B cell (primary cell): ENCODE data around the gene F2RL3. TPM values are rescaled to one million over a fixed set of nuclear protein-coding genes. Genes with fewer than 3 reads are reported as not detected.

ENCODE experiments used
- ATAC-seq: fragments of 200-7000 bp; cut with Tn5 transposase; one replicate; pipeline ENCODE4 v1.10.0; 2021; ENCODE audit warnings: low read depth, mild to moderate bottlenecking, moderate number of reproducible peaks, moderate library complexity
- CTCF ChIA-PET: fragments of 350-600 bp; sonication (Branson Sonifier 250); formaldehyde crosslinking; loops from one replicate; lab custom pipeline; 2021; ENCODE audit warnings: antibody characterized with exemption, inconsistent platforms; lab: Charles Lee
- POLR2A ChIA-PET: fragments of 350-600 bp; sonication (Branson Sonifier 250); formaldehyde crosslinking; loops from one replicate; lab custom pipeline; 2021; ENCODE audit warnings: antibody characterized with exemption; lab: Charles Lee
- DNase-seq: peaks from one replicate; pipeline ENCODE4 v3.0.0; 2013
- H2AFZ ChIP-seq: 2 replicates; pipeline ENCODE4 v1.6.1; 2012; ENCODE audit warnings: mild to moderate bottlenecking, low read depth, low read length; ENCODE audit not compliant: insufficient read depth, poor library complexity, severe bottlenecking
- H3K27ac ChIP-seq, 2 donors: 1 replicate in 1 of 2; 2 replicates in 1 of 2; pipeline ENCODE4 v1.5.1; 2012 to 2013; ENCODE audit warnings: low read length in 2 of 2, mild to moderate bottlenecking in 2 of 2, moderate library complexity in 1 of 2
- H3K27me3 ChIP-seq, 4 experiments: fragments of 200-600 bp in 1 of 4; sonication (generic) in 1 of 4; replicated peaks in 1 of 4; 1 replicate in 2 of 4; 2 replicates in 2 of 4; pipeline versions ENCODE4 v1.6.1 to v1.7.0; 2013 to 2016; ENCODE audit warnings: low read length in 3 of 4, mild to moderate bottlenecking in 2 of 4, mixed read lengths in 1 of 4, moderate library complexity in 1 of 4; ENCODE audit not compliant: insufficient read depth in 4 of 4, control insufficient read depth in 3 of 4; ENCODE audit errors: control extremely low read depth in 1 of 4
- H3K36me3 ChIP-seq, 2 experiments: replicated peaks in 1 of 2; 1 replicate in 1 of 2; 2 replicates in 1 of 2; pipeline versions ENCODE4 v1.6.1 to v1.7.1; 2013; ENCODE audit warnings: low read length in 1 of 2; ENCODE audit not compliant: insufficient read depth in 2 of 2, control insufficient read depth in 1 of 2; ENCODE audit errors: control extremely low read depth in 1 of 2, extremely low read depth in 1 of 2
- H3K4me1 ChIP-seq, 2 donors: fragments of 200-600 bp in 1 of 2; sonication (generic) in 1 of 2; 1 replicate in 1 of 2; 2 replicates in 1 of 2; pipeline versions ENCODE4 v1.5.1 to v1.6.1; 2013 to 2017; ENCODE audit warnings: low read length in 2 of 2; ENCODE audit not compliant: control insufficient read depth in 2 of 2, insufficient read depth in 2 of 2
- H3K4me2 ChIP-seq: replicated peaks from 2 replicates; pipeline ENCODE3; 2012; ENCODE audit warnings: mild to moderate bottlenecking, low read depth, low read length; ENCODE audit not compliant: poor library complexity, severe bottlenecking
- H3K4me3 ChIP-seq, 5 experiments: fragments of 200-600 bp in 1 of 5; sonication (generic) in 1 of 5; 1 replicate in 3 of 5; 2 replicates in 2 of 5; pipeline versions ENCODE4 v1.5.1 to v1.7.0; 2011 to 2016; ENCODE audit warnings: low read length in 4 of 5, mild to moderate bottlenecking in 4 of 5, low read depth in 2 of 5, control low read depth in 1 of 5, moderate library complexity in 1 of 5; ENCODE audit not compliant: insufficient read depth in 1 of 5; ENCODE audit errors: control extremely low read depth in 1 of 5, extremely low read depth in 1 of 5
- H3K79me2 ChIP-seq: fragments of 200-600 bp; sonication (generic); one replicate; pipeline ENCODE4 v1.6.0; 2016; ENCODE audit warnings: low read length; ENCODE audit not compliant: control insufficient read depth, insufficient read depth
- H3K9ac ChIP-seq: fragments of 200-600 bp; sonication (generic); 2 replicates; pipeline ENCODE4 v1.6.1; 2017; ENCODE audit warnings: mild to moderate bottlenecking, low read length, moderate library complexity
- H3K9me3 ChIP-seq, 3 donors: one replicate each; pipeline versions ENCODE4 v1.6.1 to v1.7.1; 2013; ENCODE audit warnings: low read length in 2 of 3; ENCODE audit not compliant: control insufficient read depth in 2 of 3, insufficient read depth in 1 of 3; ENCODE audit errors: control extremely low read depth in 1 of 3
- H4K20me1 ChIP-seq: 2 replicates; pipeline ENCODE4 v1.6.0; 2012; ENCODE audit warnings: mild to moderate bottlenecking, low read length; ENCODE audit not compliant: insufficient read depth, control insufficient read depth, poor library complexity, severe bottlenecking
- H3K27ac Mint-ChIP-seq: one replicate; pipeline ENCODE4 v1.8.0; 2021; ENCODE audit warnings: mixed read lengths
- H3K27me3 Mint-ChIP-seq: one replicate; pipeline ENCODE4 v1.8.0; 2021; ENCODE audit warnings: mixed read lengths
- H3K4me1 Mint-ChIP-seq: one replicate; pipeline ENCODE4 v1.8.0; 2021; ENCODE audit warnings: mixed read lengths
- H3K4me3 Mint-ChIP-seq: one replicate; pipeline ENCODE4 v1.8.0; 2021; ENCODE audit warnings: mixed read lengths
- H3K9me3 Mint-ChIP-seq: one replicate; pipeline ENCODE4 v1.8.0; 2022; ENCODE audit warnings: mixed read lengths; ENCODE audit not compliant: insufficient read depth
- EZH2 ChIP-seq: IDR thresholded peaks from 2 replicates; pipeline ENCODE4 v1.6.1; 2012; ENCODE audit warnings: borderline replicate concordance, low read depth, mild to moderate bottlenecking, moderate library complexity, low read length; ENCODE audit not compliant: insufficient read depth, poor library complexity, severe bottlenecking
- WGBS: methylation state at CpG from one replicate; pipeline ENCODE4 v1.1.5; 2013; ENCODE audit warnings: missing lambda C conversion rate; ENCODE audit not compliant: insufficient coverage; 5-methylcytosine and 5-hydroxymethylcytosine counted together
- intact Hi-C: fragments of 100-400 bp; cut with micrococcal nuclease; formaldehyde crosslinking; loops from one replicate; pipeline ENCODE4 v1.10.0; 2022
- polyA plus RNA-seq: library from polyadenylated mRNA; depleted of rRNA; stranded (reverse); fragments of >200 nt; gene quantifications from 2 replicates; pipeline ENCODE4 v1.2.3, GENCODE V29; 2012
- total RNA-seq, 2 donors: library from RNA; stranded (reverse); fragments of 120-200 nt in 1 of 2; gene quantifications; 1 replicate in 1 of 2; 2 replicates in 1 of 2; pipeline versions ENCODE4 v1.2.3 to v1.2.4, GENCODE V29; 2013 to 2022
- TF ChIP-seq, protein P1 (sequence below): fragments of 200-600 bp; IDR thresholded peaks from one replicate; pipeline ENCODE4 v1.8.0; 2022; ENCODE audit warnings: antibody characterized with exemption, mild to moderate bottlenecking

Gene F2RL3
- total and polyA plus RNA-seq, 2 donors (not counting 1 experiment from before 2014, with no cell fraction given) = 0.01 to 1.1 TPM

DNA sequence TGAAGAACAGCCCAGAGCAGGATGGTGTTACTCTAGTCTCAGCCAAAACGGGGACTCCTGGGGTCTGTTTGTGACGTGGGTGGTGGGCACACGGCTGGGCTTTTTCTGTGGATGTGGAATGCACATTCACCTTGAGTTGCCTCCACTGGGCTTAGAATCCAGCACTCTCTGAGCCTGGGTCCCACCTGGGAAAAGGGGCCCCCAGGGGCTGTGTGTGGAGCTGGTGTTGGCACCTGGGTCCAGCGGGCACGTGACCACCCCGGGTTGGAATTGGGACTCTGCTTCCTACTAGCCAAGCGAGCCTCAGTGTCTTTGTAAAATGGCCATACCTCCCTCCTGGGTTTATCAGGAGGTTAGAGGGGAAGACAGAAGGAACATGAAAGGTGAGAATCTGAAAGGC is 29.2 kb upstream of the F2RL3 start:
- TF ChIP-seq, protein P1, sequence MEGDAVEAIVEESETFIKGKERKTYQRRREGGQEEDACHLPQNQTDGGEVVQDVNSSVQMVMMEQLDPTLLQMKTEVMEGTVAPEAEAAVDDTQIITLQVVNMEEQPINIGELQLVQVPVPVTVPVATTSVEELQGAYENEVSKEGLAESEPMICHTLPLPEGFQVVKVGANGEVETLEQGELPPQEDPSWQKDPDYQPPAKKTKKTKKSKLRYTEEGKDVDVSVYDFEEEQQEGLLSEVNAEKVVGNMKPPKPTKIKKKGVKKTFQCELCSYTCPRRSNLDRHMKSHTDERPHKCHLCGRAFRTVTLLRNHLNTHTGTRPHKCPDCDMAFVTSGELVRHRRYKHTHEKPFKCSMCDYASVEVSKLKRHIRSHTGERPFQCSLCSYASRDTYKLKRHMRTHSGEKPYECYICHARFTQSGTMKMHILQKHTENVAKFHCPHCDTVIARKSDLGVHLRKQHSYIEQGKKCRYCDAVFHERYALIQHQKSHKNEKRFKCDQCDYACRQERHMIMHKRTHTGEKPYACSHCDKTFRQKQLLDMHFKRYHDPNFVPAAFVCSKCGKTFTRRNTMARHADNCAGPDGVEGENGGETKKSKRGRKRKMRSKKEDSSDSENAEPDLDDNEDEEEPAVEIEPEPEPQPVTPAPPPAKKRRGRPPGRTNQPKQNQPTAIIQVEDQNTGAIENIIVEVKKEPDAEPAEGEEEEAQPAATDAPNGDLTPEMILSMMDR = no peak
- TF ChIP-seq EZH2 = no peak
- intact Hi-C loops = no loop called here
- no peak for DNase-seq
- ATAC-seq = no peak
- Mint-ChIP-seq H3K27me3 (no peaks in the 10 kb centered on the region), H3K4me1 (peaks cover 16% of the 10 kb centered on the region), H3K4me3 (no peak overlapping the region), H3K27ac (no peak overlapping the region), H3K9me3 (no peaks in the 10 kb centered on the region)
- no peaks in the 10 kb centered on the region for H3K27me3 ChIP-seq
- no peak overlapping the region for H3K27ac ChIP-seq
- peaks cover 0 to 35% of the 10 kb centered on the region in 2 experiments for H3K36me3 ChIP-seq
- ChIA-PET POLR2A (no interaction called here), CTCF (no interaction called here)
- no peaks in the 10 kb centered on the region for H3K79me2 ChIP-seq
- H4K20me1 ChIP-seq = no peaks in the 10 kb centered on the region
- WGBS = 96% methylated on average over 7 of the region's 7 CpGs
- no peak overlapping the region for H3K4me2 ChIP-seq
- H3K9me3 ChIP-seq = no peaks in the 10 kb centered on the region
- H3K9ac ChIP-seq = no peak overlapping the region
- H3K4me1 ChIP-seq = peaks cover 7 to 9% of the 10 kb centered on the region in 2 donors
- no peak overlapping the region for H3K4me3 ChIP-seq
- no peak overlapping the region for H2AFZ ChIP-seq

DNA sequence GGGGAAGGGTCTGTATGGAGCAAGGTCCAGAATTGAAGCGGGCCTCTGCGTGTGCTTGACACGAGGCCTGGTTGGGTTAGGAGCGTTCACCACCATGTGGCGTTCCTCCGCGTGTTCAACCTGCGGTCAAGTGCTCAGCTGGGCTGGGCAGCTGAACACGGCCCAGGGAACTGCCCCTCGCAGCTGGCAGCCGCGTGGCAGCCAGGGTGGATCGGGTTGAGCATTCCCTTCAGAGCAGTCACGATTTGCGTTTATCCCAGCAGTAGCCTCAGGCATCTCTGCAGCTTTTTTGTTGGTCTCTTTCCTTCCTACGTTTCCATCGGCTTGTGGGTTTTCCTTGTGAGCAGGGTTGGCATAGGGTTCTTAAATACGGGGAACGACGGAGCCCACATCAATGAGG is 28.7 kb upstream of the F2RL3 start:
- Histone ChIP-seq H2AFZ (no peak overlapping the region), H3K4me2 (no peak overlapping the region), H3K27me3 (no peaks in the 10 kb centered on the region), H3K79me2 (no peaks in the 10 kb centered on the region), H3K36me3 (peaks cover 0 to 31% of the 10 kb centered on the region in 2 experiments), H3K4me1 (peaks cover 7 to 9% of the 10 kb centered on the region in 2 donors), H4K20me1 (no peaks in the 10 kb centered on the region), H3K9ac (no peak overlapping the region), H3K9me3 (no peaks in the 10 kb centered on the region), H3K4me3 (no peak overlapping the region), H3K27ac (no peak overlapping the region)
- intact Hi-C loops = no loop called here
- POLR2A ChIA-PET = interaction anchor here (0.7 kb wide), 1 partner anchor 28 kb away, joined by 5 read pairs; no protein-coding TSS in a partner anchor
- 96% methylated on average over 18 of the region's 20 CpGs for WGBS
- TF ChIP-seq, protein P1 = no peak
- TF ChIP-seq EZH2 = no peak
- DNase-seq = no peak
- Mint-ChIP-seq H3K4me1 (peaks cover 16% of the 10 kb centered on the region), H3K4me3 (no peak overlapping the region), H3K27me3 (no peaks in the 10 kb centered on the region), H3K9me3 (no peaks in the 10 kb centered on the region), H3K27ac (no peak overlapping the region)
- ATAC-seq = no peak
- CTCF ChIA-PET = no interaction called here
